ENCODE results near the gene CNN2.

DNA sequence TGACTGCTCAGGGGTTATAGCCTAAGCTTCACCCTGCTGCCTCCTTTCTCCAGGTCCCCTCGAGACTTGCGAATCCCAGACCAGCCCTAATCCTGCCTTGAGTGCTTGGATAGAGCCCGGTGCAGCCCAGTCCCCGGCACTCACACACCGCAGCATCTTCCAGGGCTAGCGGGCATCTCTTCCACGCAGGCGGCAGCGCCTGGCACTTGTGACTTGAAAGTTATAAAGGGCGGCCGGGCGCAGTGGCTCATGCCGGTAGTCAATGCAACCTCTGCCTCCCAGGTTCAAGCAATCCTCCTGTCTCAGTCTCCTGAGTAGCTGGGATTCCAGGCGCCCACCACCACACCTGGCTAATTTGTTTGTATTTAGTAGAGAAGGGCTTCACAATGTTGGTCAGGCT is 40.3 kb upstream of the CNN2 start:
- no peak for TF ChIP-seq HDAC2 (IDR thresholded peaks at IDR 0.05; ENCODE audit: borderline replicate concordance in 1 of 2, low read depth in 2 of 2, low read length in 2 of 2)
- TF ChIP-seq EZH2 (IDR thresholded peaks at IDR 0.05; ENCODE audit: low read depth, low read length, severe bottlenecking), result no peak
- no peak for TF ChIP-seq CBX5 (IDR thresholded peaks at IDR 0.05; ENCODE audit: low read depth, low read length)
- TF ChIP-seq, protein P1, sequence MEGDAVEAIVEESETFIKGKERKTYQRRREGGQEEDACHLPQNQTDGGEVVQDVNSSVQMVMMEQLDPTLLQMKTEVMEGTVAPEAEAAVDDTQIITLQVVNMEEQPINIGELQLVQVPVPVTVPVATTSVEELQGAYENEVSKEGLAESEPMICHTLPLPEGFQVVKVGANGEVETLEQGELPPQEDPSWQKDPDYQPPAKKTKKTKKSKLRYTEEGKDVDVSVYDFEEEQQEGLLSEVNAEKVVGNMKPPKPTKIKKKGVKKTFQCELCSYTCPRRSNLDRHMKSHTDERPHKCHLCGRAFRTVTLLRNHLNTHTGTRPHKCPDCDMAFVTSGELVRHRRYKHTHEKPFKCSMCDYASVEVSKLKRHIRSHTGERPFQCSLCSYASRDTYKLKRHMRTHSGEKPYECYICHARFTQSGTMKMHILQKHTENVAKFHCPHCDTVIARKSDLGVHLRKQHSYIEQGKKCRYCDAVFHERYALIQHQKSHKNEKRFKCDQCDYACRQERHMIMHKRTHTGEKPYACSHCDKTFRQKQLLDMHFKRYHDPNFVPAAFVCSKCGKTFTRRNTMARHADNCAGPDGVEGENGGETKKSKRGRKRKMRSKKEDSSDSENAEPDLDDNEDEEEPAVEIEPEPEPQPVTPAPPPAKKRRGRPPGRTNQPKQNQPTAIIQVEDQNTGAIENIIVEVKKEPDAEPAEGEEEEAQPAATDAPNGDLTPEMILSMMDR (IDR thresholded peaks at IDR 0.05; ENCODE audit: control extremely low read depth in 1 of 3, insufficient read depth in 1 of 3, low read depth in 1 of 3, low read length in 3 of 3), result no peak
- TF ChIP-seq KDM1A (IDR thresholded peaks at IDR 0.05; ENCODE audit: borderline replicate concordance, low read length), result no peak
- no peak for TF ChIP-seq CREB1 (IDR thresholded peaks at IDR 0.05)
- no peak for TF ChIP-seq GABPA (IDR thresholded peaks at IDR 0.05; ENCODE audit: borderline replicate concordance, insufficient read depth, low read length)
- no peak for TF ChIP-seq CHD2 (IDR thresholded peaks at IDR 0.05; ENCODE audit: low read length)
- TF ChIP-seq, protein P2, sequence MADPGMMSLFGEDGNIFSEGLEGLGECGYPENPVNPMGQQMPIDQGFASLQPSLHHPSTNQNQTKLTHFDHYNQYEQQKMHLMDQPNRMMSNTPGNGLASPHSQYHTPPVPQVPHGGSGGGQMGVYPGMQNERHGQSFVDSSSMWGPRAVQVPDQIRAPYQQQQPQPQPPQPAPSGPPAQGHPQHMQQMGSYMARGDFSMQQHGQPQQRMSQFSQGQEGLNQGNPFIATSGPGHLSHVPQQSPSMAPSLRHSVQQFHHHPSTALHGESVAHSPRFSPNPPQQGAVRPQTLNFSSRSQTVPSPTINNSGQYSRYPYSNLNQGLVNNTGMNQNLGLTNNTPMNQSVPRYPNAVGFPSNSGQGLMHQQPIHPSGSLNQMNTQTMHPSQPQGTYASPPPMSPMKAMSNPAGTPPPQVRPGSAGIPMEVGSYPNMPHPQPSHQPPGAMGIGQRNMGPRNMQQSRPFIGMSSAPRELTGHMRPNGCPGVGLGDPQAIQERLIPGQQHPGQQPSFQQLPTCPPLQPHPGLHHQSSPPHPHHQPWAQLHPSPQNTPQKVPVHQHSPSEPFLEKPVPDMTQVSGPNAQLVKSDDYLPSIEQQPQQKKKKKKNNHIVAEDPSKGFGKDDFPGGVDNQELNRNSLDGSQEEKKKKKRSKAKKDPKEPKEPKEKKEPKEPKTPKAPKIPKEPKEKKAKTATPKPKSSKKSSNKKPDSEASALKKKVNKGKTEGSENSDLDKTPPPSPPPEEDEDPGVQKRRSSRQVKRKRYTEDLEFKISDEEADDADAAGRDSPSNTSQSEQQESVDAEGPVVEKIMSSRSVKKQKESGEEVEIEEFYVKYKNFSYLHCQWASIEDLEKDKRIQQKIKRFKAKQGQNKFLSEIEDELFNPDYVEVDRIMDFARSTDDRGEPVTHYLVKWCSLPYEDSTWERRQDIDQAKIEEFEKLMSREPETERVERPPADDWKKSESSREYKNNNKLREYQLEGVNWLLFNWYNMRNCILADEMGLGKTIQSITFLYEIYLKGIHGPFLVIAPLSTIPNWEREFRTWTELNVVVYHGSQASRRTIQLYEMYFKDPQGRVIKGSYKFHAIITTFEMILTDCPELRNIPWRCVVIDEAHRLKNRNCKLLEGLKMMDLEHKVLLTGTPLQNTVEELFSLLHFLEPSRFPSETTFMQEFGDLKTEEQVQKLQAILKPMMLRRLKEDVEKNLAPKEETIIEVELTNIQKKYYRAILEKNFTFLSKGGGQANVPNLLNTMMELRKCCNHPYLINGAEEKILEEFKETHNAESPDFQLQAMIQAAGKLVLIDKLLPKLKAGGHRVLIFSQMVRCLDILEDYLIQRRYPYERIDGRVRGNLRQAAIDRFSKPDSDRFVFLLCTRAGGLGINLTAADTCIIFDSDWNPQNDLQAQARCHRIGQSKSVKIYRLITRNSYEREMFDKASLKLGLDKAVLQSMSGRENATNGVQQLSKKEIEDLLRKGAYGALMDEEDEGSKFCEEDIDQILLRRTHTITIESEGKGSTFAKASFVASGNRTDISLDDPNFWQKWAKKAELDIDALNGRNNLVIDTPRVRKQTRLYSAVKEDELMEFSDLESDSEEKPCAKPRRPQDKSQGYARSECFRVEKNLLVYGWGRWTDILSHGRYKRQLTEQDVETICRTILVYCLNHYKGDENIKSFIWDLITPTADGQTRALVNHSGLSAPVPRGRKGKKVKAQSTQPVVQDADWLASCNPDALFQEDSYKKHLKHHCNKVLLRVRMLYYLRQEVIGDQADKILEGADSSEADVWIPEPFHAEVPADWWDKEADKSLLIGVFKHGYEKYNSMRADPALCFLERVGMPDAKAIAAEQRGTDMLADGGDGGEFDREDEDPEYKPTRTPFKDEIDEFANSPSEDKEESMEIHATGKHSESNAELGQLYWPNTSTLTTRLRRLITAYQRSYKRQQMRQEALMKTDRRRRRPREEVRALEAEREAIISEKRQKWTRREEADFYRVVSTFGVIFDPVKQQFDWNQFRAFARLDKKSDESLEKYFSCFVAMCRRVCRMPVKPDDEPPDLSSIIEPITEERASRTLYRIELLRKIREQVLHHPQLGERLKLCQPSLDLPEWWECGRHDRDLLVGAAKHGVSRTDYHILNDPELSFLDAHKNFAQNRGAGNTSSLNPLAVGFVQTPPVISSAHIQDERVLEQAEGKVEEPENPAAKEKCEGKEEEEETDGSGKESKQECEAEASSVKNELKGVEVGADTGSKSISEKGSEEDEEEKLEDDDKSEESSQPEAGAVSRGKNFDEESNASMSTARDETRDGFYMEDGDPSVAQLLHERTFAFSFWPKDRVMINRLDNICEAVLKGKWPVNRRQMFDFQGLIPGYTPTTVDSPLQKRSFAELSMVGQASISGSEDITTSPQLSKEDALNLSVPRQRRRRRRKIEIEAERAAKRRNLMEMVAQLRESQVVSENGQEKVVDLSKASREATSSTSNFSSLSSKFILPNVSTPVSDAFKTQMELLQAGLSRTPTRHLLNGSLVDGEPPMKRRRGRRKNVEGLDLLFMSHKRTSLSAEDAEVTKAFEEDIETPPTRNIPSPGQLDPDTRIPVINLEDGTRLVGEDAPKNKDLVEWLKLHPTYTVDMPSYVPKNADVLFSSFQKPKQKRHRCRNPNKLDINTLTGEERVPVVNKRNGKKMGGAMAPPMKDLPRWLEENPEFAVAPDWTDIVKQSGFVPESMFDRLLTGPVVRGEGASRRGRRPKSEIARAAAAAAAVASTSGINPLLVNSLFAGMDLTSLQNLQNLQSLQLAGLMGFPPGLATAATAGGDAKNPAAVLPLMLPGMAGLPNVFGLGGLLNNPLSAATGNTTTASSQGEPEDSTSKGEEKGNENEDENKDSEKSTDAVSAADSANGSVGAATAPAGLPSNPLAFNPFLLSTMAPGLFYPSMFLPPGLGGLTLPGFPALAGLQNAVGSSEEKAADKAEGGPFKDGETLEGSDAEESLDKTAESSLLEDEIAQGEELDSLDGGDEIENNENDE (IDR thresholded peaks at IDR 0.05; ENCODE audit: insufficient replicate concordance, low read length), result no peak
- no peak for TF ChIP-seq POLR2A (IDR thresholded peaks at IDR 0.05; ENCODE audit: control extremely low read depth in 1 of 2, low read depth in 2 of 2, low read length in 2 of 2)

Data from H1 (cell line).